HepG2 (cell line): ENCODE results near the gene COG8. TPM values are rescaled to one million over a fixed set of nuclear protein-coding genes. Genes with fewer than 3 reads are reported as not detected.

Source experiments
- ATAC-seq: fragments of 200-7000 bp; cut with Tn5 transposase; 3 replicates; pipeline ENCODE4 v1.9.1; 2020; ENCODE audit warnings: mild to moderate bottlenecking, moderate library complexity
- BruUV-seq: library from RNA; stranded (reverse); fragments of 400-500 nt; replicated peaks from 2 replicates; lab custom pipeline; 2021; lab: Mats Ljungman, UMichigan
- CTCF ChIA-PET: fragments of 300-600 bp; formaldehyde crosslinking; extraction: SDS; loops from one replicate; lab custom pipeline; 2021; ENCODE audit warnings: low total read pairs, inconsistent platforms, low intra/inter-chr PET ratio; lab: Yijun Ruan, JAX
- POLR2A ChIA-PET: fragments of 350-600 bp; sonication (Branson Sonifier 250); formaldehyde crosslinking; loops from one replicate; lab custom pipeline; 2020; ENCODE audit warnings: antibody characterized with exemption, inconsistent platforms; lab: Yijun Ruan, JAX
- DNase-seq: peaks from one replicate; pipeline ENCODE4 v3.0.0-alpha.2; 2015; ENCODE audit warnings: low spot score
- FAIRE-seq: peaks from 3 replicates; lab custom pipeline; 2011; peaks lifted over from hg19 to GRCh38; lab: Jason Lieb, UNC
- H2AFZ ChIP-seq: one replicate; pipeline ENCODE4 v1.6.1; 2011; ENCODE audit warnings: low read length, inconsistent platforms
- H3K27ac ChIP-seq: fragments of 300-600 bp; 3 replicates; pipeline ENCODE4 v1.8.0; 2011; ENCODE audit warnings: mixed run types, mild to moderate bottlenecking, mixed read lengths, low read length, inconsistent platforms; ENCODE audit not compliant: insufficient read depth; ENCODE audit errors: extremely low read length
- H3K27me3 ChIP-seq, 2 experiments: fragments of 200-600 bp in 1 of 2; 2 replicates in 1 of 2; 3 replicates in 1 of 2; pipeline versions ENCODE4 v1.6.0 to v1.8.0; 2011; ENCODE audit warnings: low read length in 2 of 2, mild to moderate bottlenecking in 2 of 2, moderate library complexity in 2 of 2, inconsistent platforms in 1 of 2; ENCODE audit not compliant: insufficient read depth in 2 of 2, control insufficient read depth in 1 of 2
- H3K36me3 ChIP-seq, 2 experiments: fragments of 200-600 bp in 1 of 2; replicated peaks in 1 of 2; 2 replicates in 1 of 2; 3 replicates in 1 of 2; pipeline versions ENCODE4 v1.5.1 to v1.8.0; 2011; ENCODE audit warnings: low read length in 2 of 2, inconsistent platforms in 1 of 2; ENCODE audit not compliant: insufficient read depth in 2 of 2, control insufficient read depth in 1 of 2
- H3K4me1 ChIP-seq: 2 replicates; pipeline ENCODE4 v1.5.1; 2012; ENCODE audit warnings: low read length, inconsistent platforms; ENCODE audit not compliant: insufficient read depth
- H3K4me2 ChIP-seq: 2 replicates; pipeline ENCODE4 v1.6.0; 2011; ENCODE audit warnings: low read depth, low read length, inconsistent platforms
- H3K4me3 ChIP-seq, 3 experiments: fragments of 200-600 bp in 1 of 3; sonication (generic), shearing (Covaris generic) in 1 of 3; replicated peaks in 1 of 3; 2 replicates each; pipeline ENCODE4 v1.5.1; 2011 to 2016; ENCODE audit warnings: low read length in 3 of 3, inconsistent platforms in 2 of 3, low read depth in 2 of 3, mild to moderate bottlenecking in 2 of 3, control low read depth in 1 of 3, mixed read lengths in 1 of 3; ENCODE audit not compliant: insufficient read depth in 1 of 3
- H3K79me2 ChIP-seq: one replicate; pipeline ENCODE4 v1.6.1; 2011; ENCODE audit warnings: low read length, inconsistent platforms; ENCODE audit not compliant: insufficient read depth
- H3K9ac ChIP-seq: 2 replicates; pipeline ENCODE4 v1.6.0; 2011; ENCODE audit warnings: mild to moderate bottlenecking, low read depth, low read length, inconsistent platforms; ENCODE audit not compliant: insufficient read depth
- H3K9me3 ChIP-seq: 2 replicates; pipeline ENCODE4 v1.5.1; 2012; ENCODE audit warnings: mild to moderate bottlenecking, low read length
- H4K20me1 ChIP-seq: 2 replicates; pipeline ENCODE4 v1.6.0; 2011; ENCODE audit warnings: inconsistent platforms, mild to moderate bottlenecking, low read length, moderate library complexity; ENCODE audit not compliant: insufficient read depth
- CCDC6 ChIP-seq: sonication (generic); formaldehyde crosslinking; IDR thresholded peaks from 2 replicates; pipeline ENCODE4 v1.8.1; 2022; ENCODE audit warnings: mild to moderate bottlenecking, missing genetic modification reagents, moderate library complexity
- GTF3A ChIP-seq: sonication (generic); formaldehyde crosslinking; conservative IDR thresholded peaks from 2 replicates; pipeline ENCODE4 v1.4.0; 2020; ENCODE audit warnings: mild to moderate bottlenecking, missing genetic modification reagents
- HOXA3 ChIP-seq: sonication (generic); formaldehyde crosslinking; IDR thresholded peaks from 2 replicates; pipeline ENCODE4 v1.5.0; 2020; ENCODE audit warnings: missing genetic modification reagents
- KDM5B ChIP-seq: sonication (generic); formaldehyde crosslinking; IDR thresholded peaks from 2 replicates; pipeline ENCODE4 v1.4.0; 2020; ENCODE audit warnings: missing genetic modification reagents, mild to moderate bottlenecking, borderline replicate concordance
- LBX2 ChIP-seq: sonication (generic); formaldehyde crosslinking; IDR thresholded peaks from 2 replicates; pipeline ENCODE4 v1.5.0; 2020; ENCODE audit warnings: missing genetic modification reagents, mild to moderate bottlenecking, borderline replicate concordance
- RNF219 ChIP-seq: sonication (generic); formaldehyde crosslinking; IDR thresholded peaks from 2 replicates; pipeline ENCODE4 v1.5.0; 2020; ENCODE audit warnings: mild to moderate bottlenecking, missing genetic modification reagents
- ZNF274 ChIP-seq: sonication (generic); formaldehyde crosslinking; IDR thresholded peaks from 2 replicates; pipeline ENCODE4 v1.5.1; 2020; ENCODE audit warnings: mild to moderate bottlenecking, missing genetic modification reagents
- ZNF431 ChIP-seq: sonication (generic); formaldehyde crosslinking; IDR thresholded peaks from 2 replicates; pipeline ENCODE4 v1.9.0; 2022; ENCODE audit warnings: missing genetic modification reagents, low read depth, mild to moderate bottlenecking, borderline replicate concordance
- ZNF432 ChIP-seq: sonication (generic); formaldehyde crosslinking; IDR thresholded peaks from 2 replicates; pipeline ENCODE4 v1.5.0; 2020; ENCODE audit warnings: missing genetic modification reagents, mild to moderate bottlenecking, borderline replicate concordance
- WGBS: methylation state at CpG from one replicate; pipeline ENCODE4 v1.1.6; 2017; ENCODE audit warnings: low lambda C conversion rate; 5-methylcytosine and 5-hydroxymethylcytosine counted together
- in situ Hi-C: cut with HindIII; loops from 2 replicates; pipeline ENCODE4 v1.10.0; 2017; ENCODE audit warnings: low pct_unique_long_range_greater_than_20kb; ENCODE audit not compliant: extremely low pct_ligation_motif_present
- intact Hi-C: fragments of 100-400 bp; cut with micrococcal nuclease; formaldehyde crosslinking; loops from one replicate; pipeline ENCODE4 v1.10.0; 2022; ENCODE audit not compliant: unreplicated experiment
- polyA plus RNA-seq, 8 experiments: library from polyadenylated mRNA; depleted of rRNA in 3 of 8; stranded (reverse) in 7 of 8; unstranded in 1 of 8; fragments of >200 nt; fragmentation: Illumina TruSeq in 4 of 8; extraction: Trizol in 4 of 8; gene quantifications; 2 replicates each; pipeline versions ENCODE4 v1.2.1 to v1.2.3, GENCODE V29; 2011 to 2016; ENCODE audit warnings: low read depth in 4 of 8, missing spikeins in 1 of 8, mixed read lengths in 1 of 8; ENCODE audit not compliant: insufficient read depth in 1 of 8
- total RNA-seq, 5 experiments: library from RNA; depleted of rRNA; stranded (reverse); fragments of >200 nt; fragmentation: Illumina TruSeq; extraction: Trizol; gene quantifications; 2 replicates each; pipeline ENCODE4 v1.2.3, GENCODE V29; 2016; ENCODE audit warnings: low read depth in 1 of 5
- TF ChIP-seq, protein P1 (sequence below): IDR thresholded peaks from 2 replicates; pipeline ENCODE4 v1.6.1; 2016
- TF ChIP-seq, protein P2 (sequence below): sonication (generic); formaldehyde crosslinking; IDR thresholded peaks from 2 replicates; pipeline ENCODE4 v1.4.0; 2020; ENCODE audit warnings: missing genetic modification reagents, borderline replicate concordance
- TF ChIP-seq, protein P3 (sequence below): sonication (generic); formaldehyde crosslinking; IDR thresholded peaks from 2 replicates; pipeline ENCODE4 v1.8.1; 2023; ENCODE audit warnings: mild to moderate bottlenecking, inconsistent platforms, moderate library complexity, missing genetic modification reagents, borderline replicate concordance
- TF ChIP-seq, protein P4 (sequence below): sonication (generic); formaldehyde crosslinking; IDR thresholded peaks from 2 replicates; pipeline ENCODE4 v1.4.0; 2020; ENCODE audit warnings: missing genetic modification reagents, borderline replicate concordance

The COG8 gene
- total and polyA plus RNA-seq, 2 of the 13 experiments (the other 11 are each of a cell fraction or from before 2014, with no cell fraction given) = 45.5 to 52.1 TPM

DNA sequence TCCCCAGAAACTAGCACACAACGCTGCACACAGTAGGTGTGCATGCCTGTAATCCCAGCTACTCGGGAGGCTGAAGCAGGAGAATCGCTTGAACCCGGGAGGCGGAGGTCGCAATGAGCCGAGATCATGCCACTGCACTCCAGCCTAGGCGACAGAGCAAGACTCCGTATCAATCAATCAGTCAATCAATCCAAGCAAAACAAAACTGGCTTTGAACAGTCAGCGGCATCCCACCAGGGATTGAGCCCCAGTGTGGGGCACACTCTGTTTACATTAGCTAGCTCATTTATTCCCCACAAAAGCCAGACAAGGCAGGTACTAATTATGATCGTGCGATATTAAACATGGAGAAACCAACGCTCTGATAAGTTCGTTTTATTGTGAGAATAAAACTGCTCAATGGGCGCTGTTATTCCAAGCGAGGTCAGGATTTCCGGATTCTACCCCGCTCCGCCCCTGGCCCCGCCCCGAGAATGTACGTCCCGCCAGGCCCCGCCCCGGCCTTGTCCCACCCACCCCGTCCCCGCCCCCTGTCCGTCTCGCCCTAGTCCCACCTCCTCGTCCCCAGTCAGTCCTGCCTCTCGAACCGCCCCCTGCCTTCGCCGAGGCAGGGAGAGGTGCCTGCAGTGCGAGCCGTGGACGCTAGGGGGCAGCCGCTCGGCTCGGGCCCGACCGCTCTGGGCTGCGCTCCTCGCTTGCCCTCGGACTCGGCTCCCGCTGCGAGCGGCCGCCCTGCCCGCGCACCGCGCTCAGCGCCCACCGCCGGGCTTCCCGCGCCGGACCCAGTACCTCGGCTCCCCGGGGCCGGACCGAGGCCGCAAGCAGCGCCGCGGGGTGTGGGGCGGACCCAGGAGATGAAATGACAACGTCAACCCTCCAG is 28.5 kb downstream of the COG8 start, which contains the start of gene VPS4A:
Gene VPS4A, plus strand, starts transcription at position 698 of the 880 bp plus-strand sequence. Its CDS starts 162 bp downstream, at position 860.
- CTCF ChIA-PET = interaction anchor here (1.5 kb wide), 1 partner anchor 28 kb away, joined by 10 read pairs; the partner anchor contains the start of genes COG8 and NIP7
- intact Hi-C loops = loop anchor here (2.0 kb wide), 1 partner anchor 16 kb away; no protein-coding TSS in a partner anchor
- TF ChIP-seq, protein P1, sequence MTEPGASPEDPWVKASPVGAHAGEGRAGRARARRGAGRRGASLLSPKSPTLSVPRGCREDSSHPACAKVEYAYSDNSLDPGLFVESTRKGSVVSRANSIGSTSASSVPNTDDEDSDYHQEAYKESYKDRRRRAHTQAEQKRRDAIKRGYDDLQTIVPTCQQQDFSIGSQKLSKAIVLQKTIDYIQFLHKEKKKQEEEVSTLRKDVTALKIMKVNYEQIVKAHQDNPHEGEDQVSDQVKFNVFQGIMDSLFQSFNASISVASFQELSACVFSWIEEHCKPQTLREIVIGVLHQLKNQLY (CRISPR knock-in tag) = no peak
- TF ChIP-seq, protein P2, sequence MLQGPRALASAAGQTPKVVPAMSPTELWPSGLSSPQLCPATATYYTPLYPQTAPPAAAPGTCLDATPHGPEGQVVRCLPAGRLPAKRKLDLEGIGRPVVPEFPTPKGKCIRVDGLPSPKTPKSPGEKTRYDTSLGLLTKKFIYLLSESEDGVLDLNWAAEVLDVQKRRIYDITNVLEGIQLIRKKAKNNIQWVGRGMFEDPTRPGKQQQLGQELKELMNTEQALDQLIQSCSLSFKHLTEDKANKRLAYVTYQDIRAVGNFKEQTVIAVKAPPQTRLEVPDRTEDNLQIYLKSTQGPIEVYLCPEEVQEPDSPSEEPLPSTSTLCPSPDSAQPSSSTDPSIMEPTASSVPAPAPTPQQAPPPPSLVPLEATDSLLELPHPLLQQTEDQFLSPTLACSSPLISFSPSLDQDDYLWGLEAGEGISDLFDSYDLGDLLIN (CRISPR knock-in tag) = no peak
- no peak; the same call in 1 of the 2 replicates for TF ChIP-seq GTF3A (CRISPR knock-in tag)
- TF ChIP-seq ZNF274 = no peak; the same call in none of the 2 replicates
- TF ChIP-seq ZNF432 (CRISPR knock-in tag) = no peak
- peak; percentile 97 for TF ChIP-seq CCDC6 (CRISPR knock-in tag)
- TF ChIP-seq, protein P3, sequence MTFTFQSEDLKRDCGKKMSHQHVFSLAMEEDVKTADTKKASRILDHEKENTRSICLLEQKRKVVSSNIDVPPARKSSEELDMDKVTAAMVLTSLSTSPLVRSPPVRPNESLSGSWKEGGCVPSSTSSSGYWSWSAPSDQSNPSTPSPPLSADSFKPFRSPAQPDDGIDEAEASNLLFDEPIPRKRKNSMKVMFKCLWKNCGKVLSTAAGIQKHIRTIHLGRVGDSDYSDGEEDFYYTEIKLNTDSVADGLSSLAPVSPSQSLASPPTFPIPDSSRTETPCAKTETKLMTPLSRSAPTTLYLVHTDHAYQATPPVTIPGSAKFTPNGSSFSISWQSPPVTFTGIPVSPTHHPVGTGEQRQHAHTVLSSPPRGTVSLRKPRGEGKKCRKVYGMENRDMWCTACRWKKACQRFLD (CRISPR knock-in tag) = no peak
- peak; percentile 89 for TF ChIP-seq HOXA3 (CRISPR knock-in tag)
- TF ChIP-seq ZNF431 (CRISPR knock-in tag) = peak; percentile 84
- TF ChIP-seq RNF219 (CRISPR knock-in tag) = no peak
- TF ChIP-seq KDM5B (CRISPR knock-in tag) = 0 out of 2 replicates have a peak, but pooled peaks have one; percentile 11
- no peak for TF ChIP-seq LBX2 (CRISPR knock-in tag)
- TF ChIP-seq, protein P4, sequence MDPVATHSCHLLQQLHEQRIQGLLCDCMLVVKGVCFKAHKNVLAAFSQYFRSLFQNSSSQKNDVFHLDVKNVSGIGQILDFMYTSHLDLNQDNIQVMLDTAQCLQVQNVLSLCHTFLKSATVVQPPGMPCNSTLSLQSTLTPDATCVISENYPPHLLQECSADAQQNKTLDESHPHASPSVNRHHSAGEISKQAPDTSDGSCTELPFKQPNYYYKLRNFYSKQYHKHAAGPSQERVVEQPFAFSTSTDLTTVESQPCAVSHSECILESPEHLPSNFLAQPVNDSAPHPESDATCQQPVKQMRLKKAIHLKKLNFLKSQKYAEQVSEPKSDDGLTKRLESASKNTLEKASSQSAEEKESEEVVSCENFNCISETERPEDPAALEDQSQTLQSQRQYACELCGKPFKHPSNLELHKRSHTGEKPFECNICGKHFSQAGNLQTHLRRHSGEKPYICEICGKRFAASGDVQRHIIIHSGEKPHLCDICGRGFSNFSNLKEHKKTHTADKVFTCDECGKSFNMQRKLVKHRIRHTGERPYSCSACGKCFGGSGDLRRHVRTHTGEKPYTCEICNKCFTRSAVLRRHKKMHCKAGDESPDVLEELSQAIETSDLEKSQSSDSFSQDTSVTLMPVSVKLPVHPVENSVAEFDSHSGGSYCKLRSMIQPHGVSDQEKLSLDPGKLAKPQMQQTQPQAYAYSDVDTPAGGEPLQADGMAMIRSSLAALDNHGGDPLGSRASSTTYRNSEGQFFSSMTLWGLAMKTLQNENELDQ (CRISPR knock-in tag) = no peak

More for the DNA sequence above, 28.5 kb downstream of the COG8 start, which contains the start of gene VPS4A:
- FAIRE-seq (peak; percentile 83), ATAC-seq (peak; percentile 91), DNase-seq (peak; percentile 92)
- H3K27me3 ChIP-seq = no peaks in the 10 kb centered on the region
- H3K36me3 ChIP-seq = peaks cover 10 to 13% of the 10 kb centered on the region in 2 experiments; a peak in 4 of 5 replicates
- WGBS = 22% methylated on average over 36 of the region's 70 CpGs
- POLR2A ChIA-PET = interaction anchor here (0.8 to 3.0 kb wide), 6 partner anchors 13 to 124 kb away, joined by 3 to 16 read pairs (median 4); partner anchors contain the start of genes PDF and SNTB2
- peak within 1 kb of the TSS; percentile 84 for H3K9ac ChIP-seq
- H3K4me3 ChIP-seq = peak within 1 kb of the TSS; percentile 74 to 96 (median 81)
- TSS peak; percentile 66 for BruUV-seq
- H3K9me3 ChIP-seq = no peaks in the 10 kb centered on the region
- peaks cover 34% of the 10 kb centered on the region for H3K4me1 ChIP-seq
- H3K79me2 ChIP-seq = peaks cover 24% of the 10 kb centered on the region
- peak within 1 kb of the TSS; percentile 94 for H3K4me2 ChIP-seq
- peak within 1 kb of the TSS; percentile 75 for H3K27ac ChIP-seq
- H2AFZ ChIP-seq = peak within 1 kb of the TSS; percentile 50
- 0 out of 2 replicates have a peak, but pooled peaks cover 4% of the 10 kb centered on the region for H4K20me1 ChIP-seq
- in situ Hi-C loops = no loop called here
